SHP77 (cell line): ENCODE measurements around the gene RPL6.
"Not testable (repeated sequence)": the region's sequence is repeated elsewhere in the genome, so short reads cannot be mapped to it uniquely, and the experiment has no call there.

Experiments used
- DNase-seq, 2 experiments: peaks; one replicate each; lab custom pipeline; 2025; lab: John Stamatoyannopoulos, UW

Gene RPL6

DNA sequence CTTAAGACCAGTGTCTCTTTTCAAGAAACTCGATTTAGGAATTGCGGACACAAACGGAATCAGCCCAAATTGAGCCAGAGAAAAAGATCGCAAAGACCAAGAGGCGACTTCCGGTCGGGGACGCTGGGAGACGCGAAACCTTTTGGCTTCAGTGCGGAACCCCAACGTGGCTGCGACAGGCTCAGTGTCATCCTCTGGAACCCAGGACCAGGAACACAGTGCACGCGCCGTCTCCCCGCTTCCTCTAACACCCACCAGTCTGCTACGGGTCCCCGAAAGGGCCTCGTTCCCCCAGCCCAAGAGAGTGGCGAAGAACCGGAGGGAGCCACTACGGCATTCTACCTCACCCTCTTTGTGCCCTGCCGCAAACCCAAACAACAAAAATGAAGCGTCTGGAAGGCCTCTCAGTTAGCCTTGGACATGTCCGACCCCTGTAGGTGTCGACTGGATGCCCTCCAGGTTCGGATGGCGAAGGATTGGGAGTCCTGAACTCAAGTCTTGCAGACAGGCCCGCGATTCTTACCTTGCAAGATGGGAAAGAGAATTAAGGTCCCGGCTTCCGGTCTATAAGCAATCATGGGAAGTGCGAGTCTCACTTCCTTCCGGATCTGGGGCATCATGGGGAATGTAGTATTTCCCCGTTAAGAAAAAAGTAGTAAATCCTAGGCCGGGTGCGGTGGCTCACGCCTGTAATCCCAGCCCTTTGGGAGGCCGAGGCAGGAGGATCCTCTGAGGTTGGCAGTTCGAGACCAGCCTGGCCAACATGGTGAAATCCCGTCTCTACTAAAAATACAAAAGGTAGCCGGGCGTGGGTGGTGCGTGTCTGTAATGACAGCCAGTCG lies at the start of gene RPL6:
Gene RPL6 (minus strand): TSS at position 542 of the 842 bp plus-strand sequence. CDS start 949 bp downstream, outside the sequence.
- peak; percentile 98 for DNase-seq

DNA sequence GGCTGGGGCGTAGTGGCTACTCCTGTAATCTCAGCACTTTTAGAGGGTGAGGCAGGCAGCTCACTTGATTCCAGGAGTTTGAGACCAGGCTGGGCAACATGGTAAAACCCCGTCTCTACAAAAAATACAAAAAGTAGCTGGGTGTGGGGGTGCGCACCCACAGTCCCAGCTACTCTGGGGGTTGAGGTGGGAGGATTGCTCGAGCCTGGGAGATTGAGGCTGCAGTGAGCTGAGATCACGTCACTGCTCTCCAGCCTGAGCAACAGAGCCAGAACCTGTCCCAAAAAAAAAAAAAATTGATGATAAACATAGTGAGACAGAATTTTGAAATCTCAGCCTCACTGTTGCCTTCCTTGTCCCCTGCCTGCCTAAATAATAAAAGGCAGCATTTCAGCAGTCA lies 49.3 kb upstream of the RPL6 start:
- no peak for DNase-seq

DNA sequence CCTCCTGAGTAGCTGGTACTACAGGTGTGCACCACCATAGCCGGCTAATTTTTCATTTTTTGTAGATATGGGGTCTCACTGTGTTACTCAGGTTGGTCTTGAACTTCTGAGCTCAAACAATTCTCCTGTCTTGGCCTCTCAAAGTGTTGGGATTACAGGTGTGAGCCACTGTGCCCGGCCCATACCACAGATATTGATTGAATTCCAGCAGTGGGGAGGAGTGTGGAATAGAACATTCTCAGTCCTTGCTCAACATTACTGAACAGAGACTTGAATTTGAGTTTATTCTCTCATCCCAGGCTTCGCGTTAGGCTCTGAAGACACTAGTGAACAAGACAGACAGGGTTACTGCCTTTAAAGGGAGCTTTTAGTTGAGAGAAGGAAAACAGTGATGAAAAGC lies 48.9 kb upstream of the RPL6 start:
- DNase-seq: no peak

DNA sequence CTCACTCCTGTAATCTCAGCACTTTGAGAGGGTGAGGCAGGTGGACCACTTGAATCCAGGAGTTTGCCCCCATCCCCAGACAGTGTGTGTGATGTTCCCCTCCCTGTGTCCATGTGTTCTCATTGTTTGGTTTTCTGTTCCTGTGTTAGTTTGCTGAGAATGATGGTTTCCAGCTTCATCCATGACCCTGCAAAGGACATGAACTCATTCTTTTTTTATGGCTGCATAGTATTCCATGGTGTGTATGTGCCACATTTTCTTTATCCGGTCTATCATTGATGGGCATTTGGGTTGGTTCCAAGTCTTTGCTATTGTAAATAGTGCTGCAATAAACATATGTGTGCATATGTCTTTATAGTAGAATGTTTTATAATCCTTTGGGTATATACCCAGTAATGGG lies 47.7 kb upstream of the RPL6 start:
- not testable (repeated sequence) for DNase-seq

DNA sequence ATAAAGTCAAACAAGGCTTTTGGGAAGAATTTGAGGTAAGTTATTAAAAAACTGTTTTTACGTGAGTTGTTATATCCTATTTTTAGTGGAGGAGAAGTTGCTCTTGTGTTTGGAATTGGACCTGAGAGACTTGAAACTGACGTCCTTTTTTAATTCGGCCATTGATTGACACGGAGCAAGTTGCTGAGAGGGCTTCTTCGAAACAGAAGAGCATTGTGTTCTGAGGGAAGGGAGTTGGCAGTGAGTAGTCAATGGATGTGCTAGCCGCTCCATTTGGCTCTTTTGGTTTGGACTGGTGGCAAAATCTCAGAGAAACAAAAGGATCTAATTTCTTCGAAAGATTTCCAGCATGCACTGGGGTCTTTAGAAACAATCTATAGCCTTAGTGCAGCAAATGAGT lies 46.6 kb upstream of the RPL6 start:
- no peak for DNase-seq

DNA sequence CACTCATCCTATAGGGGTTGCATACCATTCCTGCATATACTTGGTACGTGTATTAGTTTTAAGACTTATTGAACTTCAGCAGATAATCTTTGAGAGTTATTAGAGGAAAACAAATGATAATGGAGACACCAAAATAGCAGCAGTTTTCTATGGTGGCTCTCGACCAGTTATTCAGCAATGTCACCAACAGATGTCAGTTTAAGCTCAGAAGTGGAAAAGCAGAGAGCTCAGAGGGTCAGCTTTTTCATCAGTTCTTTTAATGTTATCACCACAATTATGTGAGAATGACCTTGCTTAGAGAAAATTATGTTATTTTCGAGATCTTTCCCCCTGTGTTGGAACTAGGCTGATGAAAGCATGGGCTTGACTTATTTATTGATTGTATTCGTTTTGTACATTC lies 41.3 kb upstream of the RPL6 start:
- no peak for DNase-seq

DNA sequence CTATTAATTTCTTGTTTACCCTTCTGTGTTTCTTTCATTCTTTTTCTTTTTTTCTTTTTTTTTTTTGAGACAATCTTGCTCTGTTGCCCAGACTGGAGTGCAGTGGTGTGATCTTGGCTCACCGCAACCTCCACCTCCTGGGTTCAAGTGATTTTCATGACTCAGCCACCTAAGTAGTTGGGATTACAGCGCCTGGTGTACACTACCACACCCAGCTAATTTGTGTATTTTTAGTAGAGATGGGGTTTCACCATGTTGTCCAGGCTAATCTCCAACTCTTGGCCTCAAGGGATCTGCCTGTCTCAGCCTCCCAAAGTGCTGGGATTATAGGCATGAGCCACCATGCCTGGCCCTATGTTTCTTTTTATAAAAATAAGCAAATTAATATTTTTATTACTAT lies 38.8 kb upstream of the RPL6 start:
- DNase-seq: not testable (repeated sequence)

DNA sequence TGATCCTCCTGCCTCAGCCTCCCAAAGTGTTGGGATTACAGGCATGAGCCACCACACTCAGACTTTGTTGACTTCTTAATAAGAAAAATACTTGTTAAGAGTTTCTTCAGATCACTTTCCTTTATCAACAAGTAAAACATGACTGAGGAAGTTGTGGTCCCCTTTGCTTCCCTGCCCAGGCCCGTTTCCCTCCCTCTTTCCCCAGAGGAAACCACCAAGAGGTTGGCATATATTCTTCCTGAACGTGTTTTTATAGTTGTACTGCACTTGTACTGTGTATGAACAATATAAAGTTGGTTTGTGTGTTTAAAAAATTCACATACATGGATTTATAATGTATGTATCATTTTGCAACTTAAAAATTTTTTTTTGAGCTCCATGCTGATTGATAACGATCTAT lies 37.7 kb upstream of the RPL6 start:
- DNase-seq: no peak

DNA sequence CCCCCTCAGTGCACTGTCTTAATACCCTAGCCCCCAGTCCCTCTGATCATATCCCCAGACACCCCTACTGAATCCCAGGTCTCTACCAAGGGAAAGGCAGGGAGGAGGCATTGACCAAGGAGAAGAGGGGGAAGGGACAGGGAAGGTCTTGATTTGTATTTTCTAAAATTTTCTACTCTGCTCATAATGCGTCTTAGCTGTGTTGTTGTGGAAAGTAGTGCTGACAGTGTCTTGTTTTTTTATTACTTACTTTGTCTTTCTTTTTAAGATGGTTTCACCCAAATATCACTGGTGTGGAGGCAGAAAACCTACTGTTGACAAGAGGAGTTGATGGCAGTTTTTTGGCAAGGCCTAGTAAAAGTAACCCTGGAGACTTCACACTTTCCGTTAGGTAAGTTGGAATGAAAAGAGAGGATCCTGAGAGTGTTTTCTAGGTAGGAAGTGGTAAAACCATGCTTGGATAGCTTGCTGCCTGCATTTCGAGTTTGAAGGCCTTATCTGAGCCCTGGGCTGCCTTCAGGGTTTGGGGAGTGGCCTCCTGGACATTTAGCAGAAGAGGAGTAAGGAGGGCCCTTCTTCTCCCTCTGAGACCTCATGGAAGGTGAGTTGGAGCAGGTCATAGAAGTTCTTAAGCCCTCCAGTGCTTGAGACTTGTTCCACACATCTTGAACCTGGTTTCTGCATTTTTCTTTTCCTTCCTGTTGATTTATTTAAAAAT lies 36.8 kb upstream of the RPL6 start:
- DNase-seq: no peak

DNA sequence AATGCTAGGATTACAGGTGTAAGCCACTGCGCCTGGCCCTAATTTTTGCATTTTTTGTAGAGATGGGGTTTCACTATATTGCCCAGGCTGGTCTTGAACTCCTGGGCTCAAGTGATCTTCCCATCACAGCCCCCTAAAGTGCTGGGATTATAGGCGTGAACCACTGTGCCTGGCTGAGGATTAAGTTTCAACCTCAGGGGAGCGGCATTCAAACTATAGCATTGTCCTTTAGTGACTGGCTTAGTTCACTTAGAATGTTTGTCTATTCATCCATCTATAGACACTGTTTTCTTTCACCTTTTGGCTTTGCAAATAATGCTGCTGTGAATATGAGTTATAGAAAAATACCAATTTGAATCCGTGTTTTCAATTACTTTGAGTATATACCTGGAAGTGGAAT lies 34.5 kb upstream of the RPL6 start:
- no peak for DNase-seq

DNA sequence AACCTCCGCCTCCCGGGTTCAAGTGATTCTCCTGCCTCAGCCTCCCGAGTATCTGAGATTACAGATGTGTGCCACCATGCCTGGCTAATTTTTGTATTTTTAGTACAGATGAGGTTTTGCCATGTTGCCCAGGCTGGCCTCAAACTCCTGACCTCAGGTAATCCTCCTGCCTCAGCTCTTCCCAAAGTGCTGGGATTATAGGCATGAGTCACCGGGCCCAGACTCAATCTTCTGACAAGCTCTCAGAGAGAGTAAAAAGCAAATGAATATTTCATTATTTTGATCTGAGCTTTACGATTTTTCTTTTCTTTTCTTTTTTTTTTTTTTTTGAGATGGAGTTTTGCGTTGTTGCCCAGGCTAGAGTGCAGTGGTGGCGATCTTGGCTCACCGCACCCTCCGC lies 31.2 kb upstream of the RPL6 start:
- not testable (repeated sequence) for DNase-seq

DNA sequence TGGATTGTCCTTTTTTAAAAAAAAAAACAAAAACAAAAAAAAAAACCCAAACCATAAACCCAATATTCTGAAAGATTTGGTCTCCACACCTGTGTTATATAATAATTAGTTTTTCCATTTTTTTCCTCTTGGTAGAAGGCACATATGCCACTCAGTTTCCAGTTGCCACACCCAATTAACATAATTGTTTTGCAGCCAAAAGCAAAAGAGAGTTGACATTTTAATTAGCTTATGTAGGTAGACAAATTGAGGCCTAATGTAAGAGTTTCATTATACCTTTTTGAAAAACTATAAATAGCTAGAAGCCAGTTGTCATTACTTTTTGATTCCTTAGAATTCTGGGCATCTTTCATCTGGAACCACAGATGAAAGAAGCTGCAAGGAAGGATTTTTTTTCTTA lies 30.4 kb upstream of the RPL6 start:
- no peak for DNase-seq

DNA sequence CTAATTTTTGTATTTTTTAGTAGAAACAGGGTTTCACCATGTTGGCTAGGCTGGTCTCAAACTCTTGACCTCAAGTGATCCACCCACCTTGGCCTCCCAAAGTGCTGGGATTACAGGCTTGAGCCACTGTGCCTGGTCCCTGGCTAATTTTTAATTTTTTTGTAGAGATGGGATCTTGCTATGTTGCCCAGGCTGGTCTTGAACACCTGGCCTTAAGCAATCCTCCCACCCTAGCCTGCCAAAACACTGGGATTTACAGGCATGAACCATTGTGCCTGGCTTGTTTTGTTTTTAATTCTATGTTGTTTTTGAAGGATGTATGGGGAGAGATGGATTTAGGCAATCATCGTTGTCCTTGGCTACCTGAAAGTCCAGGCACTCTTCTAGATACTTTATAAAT lies 29.2 kb upstream of the RPL6 start:
- DNase-seq: not testable (repeated sequence)

DNA sequence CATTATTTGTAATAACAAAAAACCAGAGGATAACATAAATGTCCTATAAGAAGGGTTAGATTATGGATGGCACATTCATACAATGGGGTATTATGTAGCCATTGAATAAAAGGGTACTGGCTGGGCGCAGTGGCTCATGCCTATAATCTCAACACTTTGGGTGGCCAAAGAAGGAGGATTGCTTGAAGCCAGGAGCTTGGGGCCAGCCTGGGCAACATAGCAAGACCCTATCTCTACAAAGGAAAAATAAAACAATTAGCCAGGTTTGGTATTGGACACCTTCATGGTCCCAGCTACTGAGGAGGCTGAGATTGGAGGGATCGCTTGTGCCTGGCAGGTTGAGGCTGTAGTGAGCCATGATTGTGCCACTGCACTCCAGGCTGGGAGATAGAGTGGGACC lies 24.1 kb upstream of the RPL6 start:
- no peak for DNase-seq

DNA sequence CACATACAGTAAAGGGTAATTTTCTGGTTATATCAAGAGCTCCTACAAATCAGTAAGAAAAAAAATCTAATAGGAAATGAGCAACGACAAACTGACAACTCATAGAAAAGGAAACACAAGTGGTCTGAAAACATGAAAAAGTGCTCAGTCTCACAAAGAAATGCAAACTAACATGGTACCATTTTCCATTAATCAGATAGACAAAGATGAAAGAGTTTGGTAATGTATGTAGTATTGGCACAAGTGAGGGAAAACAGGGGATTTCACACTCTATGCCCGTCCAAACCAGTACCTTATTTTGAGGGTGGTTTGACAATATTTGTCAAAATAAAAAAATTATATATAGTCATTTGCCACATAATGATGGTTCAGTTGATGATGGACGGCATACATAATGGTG lies 22.6 kb upstream of the RPL6 start:
- DNase-seq: no peak

DNA sequence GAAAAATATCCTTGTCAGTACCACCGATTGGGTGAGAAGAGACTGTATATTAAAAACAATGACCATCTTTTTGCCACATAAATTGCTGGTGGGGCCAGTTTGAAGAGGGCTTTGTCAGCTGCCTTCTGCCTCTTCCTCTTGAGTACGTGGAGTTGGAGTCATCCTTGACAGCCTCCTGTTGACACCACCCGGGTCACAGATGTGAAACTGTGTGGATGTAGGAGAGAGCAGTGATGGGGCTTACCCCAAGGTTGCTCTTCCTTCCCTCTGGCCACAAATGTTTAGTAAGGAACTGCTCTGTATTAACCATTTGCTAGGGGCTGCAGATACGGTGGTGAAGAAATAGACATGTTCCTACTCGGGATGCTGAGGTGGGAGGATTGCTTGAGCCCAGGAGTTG lies 21.5 kb upstream of the RPL6 start:
- no peak for DNase-seq

DNA sequence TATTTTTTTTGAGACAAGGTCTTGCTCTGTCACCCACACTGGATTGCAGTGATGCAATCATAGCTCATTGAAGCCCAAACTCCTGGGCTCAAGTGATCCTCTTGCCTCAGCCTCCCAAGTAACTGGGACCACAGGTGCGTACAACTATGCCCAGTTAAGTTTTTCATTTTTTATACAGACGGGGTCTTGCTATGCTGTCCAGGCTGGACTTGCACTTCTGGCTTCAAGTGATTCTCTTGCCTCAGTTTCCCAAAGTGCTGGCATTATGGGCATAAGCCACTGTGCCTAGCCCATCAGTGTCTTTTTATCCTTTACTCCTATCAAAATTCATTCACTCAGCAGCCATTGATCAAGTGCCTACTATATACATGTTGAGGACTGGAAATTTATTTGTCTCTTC lies 18.4 kb upstream of the RPL6 start:
- no peak for DNase-seq

DNA sequence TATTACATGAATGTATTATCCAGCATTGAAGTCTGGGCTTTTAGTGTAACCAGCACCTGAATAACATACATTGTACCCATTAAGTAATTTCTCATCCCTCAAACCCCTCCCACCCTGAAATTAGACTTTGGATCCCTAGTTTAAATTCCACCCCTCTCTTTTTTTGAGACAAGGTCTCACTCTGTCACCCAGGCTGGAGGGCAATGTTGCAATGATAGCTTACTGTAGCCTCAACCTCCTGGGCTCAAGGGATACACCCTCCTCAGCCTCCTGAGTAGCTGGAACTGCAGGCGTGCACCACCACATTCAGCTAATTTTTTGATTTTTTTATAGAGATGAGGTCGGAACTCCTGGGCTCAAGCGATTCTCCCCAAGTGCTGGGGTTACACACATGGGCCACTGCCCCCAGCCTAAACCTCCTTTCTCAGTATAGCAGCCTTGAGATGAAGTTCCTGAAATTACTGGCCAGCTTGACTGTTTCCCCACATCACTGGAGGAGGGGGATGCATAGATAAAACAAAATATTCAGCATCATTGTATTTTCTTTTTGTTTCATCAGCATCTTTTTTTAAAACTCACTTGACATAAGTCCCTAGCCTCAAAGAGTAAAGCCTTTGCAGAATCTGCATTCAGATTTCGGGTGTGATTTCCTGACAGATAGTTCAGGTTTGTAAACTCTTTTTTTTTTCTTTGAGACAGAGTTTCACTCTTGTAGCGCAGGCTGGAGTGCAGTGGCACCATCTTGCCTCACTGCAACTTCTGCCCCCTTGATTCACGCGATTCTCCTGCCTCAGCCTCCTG lies 16.4 kb upstream of the RPL6 start:
- DNase-seq: no peak

DNA sequence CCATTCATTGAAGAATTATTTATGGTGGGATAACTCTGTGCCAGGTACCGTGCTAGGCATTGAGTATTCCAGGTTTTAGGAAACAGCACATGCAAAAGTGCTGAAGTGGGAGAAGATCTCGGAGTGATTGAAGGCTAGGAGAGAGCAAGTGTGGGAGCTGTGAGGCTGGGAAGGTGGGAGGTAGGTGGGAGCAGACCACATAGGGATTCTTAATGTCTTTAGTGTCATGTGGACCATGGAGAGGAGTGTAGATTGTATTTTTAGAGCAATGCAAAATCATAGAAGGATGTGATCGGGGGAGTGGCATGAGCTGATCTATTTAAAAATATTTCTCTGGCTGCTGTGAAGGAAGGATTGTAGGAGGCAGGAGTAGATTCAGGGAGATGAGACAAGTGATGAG lies 14.7 kb upstream of the RPL6 start:
- DNase-seq: no peak

DNA sequence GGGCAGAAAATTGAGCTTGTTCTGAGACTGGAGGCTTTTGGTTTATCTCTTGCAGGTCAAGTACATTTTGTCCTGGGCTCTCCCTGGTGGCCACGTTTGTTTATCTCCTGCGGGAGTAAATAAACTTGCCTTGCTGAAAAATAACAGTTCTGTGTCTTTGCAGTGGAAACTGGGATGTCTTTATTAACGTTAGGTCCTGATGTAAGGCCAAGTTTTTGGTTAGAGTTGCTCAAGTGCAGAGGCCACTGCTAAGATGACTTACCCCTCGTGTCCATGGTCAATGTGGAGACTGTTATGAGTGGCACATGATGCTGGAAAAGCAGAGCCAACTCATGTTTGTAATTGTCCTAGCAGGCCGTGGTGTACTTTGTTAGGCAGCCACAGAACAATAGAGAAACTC lies 13.1 kb upstream of the RPL6 start:
- no peak for DNase-seq

DNA sequence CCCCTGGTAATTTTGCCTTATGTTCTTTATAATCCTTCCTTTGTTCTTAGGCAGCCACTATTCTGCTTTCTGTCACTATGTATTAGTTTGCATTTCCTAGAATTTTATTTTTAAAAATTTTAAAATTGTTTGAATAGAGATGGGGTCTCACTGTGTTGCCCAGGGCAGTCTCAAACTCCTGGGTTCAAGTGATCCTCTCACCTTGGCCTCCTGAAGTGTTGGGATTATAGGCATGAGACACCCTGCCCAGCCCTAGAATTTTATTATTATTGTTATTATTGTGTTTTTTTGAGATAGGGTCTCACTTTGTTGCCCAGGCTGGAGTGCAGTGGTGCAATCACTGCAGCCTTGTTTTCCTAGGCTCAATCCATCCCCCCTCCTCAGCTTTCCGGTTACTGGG lies 12.0 kb upstream of the RPL6 start:
- DNase-seq: no peak

DNA sequence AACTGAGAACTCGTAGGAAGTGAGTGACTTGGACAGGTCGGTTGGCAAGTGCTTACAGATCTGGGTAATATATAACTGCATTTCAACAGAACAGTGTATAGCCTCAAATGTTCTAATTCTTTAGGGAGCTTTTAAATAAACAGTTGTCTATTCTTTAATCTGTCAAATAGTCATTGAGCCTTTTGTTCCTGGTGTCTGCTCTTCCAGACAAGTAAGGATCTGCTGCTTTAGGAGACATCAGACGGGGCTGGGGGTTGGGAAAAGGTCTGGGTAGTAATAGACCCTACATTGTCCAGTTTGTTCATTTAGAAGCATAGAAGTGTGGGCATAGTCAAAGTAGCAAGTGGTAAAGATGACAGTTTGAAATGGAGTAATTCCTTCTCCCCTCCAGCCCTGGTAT lies 11.3 kb upstream of the RPL6 start:
- no peak for DNase-seq
